ENCODE results near the gene TSACC. TPM values are rescaled to one million over a fixed set of nuclear protein-coding genes. Genes with fewer than 3 reads are reported as not detected.
A peak's percentile ranks its signal among the peaks of the same experiment; 100 is the strongest.
"Not testable (repeated sequence)": the region's sequence is repeated elsewhere in the genome, so short reads cannot be mapped to it uniquely, and the experiment has no call there.

The TSACC gene
- total RNA-seq, 1 donor from 2014 or later = 0.44 TPM

- Mint-ChIP-seq H3K4me3 (no peak overlapping the region), H3K9me3 (no peaks in the 10 kb centered on the region), H3K27me3 (no peaks in the 10 kb centered on the region), H3K36me3 (ENCODE audit: low read depth) (peaks cover 90% of the 10 kb centered on the region), H3K4me1 (no peaks in the 10 kb centered on the region), H3K27ac (no peak overlapping the region)
- ChIA-PET POLR2A (no interaction called here), CTCF (interaction anchor here (1.0 kb wide), 1 partner anchor 13 kb away, joined by 3 read pairs; no protein-coding TSS in a partner anchor)
- no peak for DNase-seq
- ATAC-seq (ENCODE audit: low read depth) = no peak
- intact Hi-C loops (cut with micrococcal nuclease) = no loop called here
- no peak for TF ChIP-seq CTCF (IDR thresholded peaks at IDR 0.05)
Measured at GRCh38 chr1:156320560-156320959, 17.8 kb upstream of the TSACC start.

- ATAC-seq (ENCODE audit: low read depth); DNase-seq; H3K27me3 Mint-ChIP-seq; H3K9me3 Mint-ChIP-seq; H3K27ac Mint-ChIP-seq; intact Hi-C loops (cut with micrococcal nuclease); CTCF ChIA-PET; H3K4me3 Mint-ChIP-seq; H3K4me1 Mint-ChIP-seq; POLR2A ChIA-PET: not testable (repeated sequence)
- peaks cover 73% of the 10 kb centered on the region for H3K36me3 Mint-ChIP-seq (ENCODE audit: low read depth)
Measured at GRCh38 chr1:156323179-156323578, 15.1 kb upstream of the TSACC start.

- TF ChIP-seq CTCF (IDR thresholded peaks at IDR 0.05) = no peak
- peak overlapping the region; percentile 97 for H3K4me3 Mint-ChIP-seq
- H3K9me3 Mint-ChIP-seq = no peaks in the 10 kb centered on the region
- peaks cover 40% of the 10 kb centered on the region for H3K4me1 Mint-ChIP-seq
- no peaks in the 10 kb centered on the region for H3K27me3 Mint-ChIP-seq
- CTCF ChIA-PET = interaction anchor here (0.8 to 1.9 kb wide), 3 partner anchors 17 to 53 kb away, joined by 3 to 4 read pairs (median 3); partner anchors contain the start of gene SMG5
- H3K27ac Mint-ChIP-seq = no peak overlapping the region
- peaks cover 56% of the 10 kb centered on the region for H3K36me3 Mint-ChIP-seq (ENCODE audit: low read depth)
- ATAC-seq (ENCODE audit: low read depth) (no peak), DNase-seq (no peak)
- POLR2A ChIA-PET = interaction anchor here (0.7 kb wide), 1 partner anchor 12 kb away, joined by 5 read pairs; no protein-coding TSS in a partner anchor
- intact Hi-C loops (cut with micrococcal nuclease) = loop anchor here (5.0 kb wide), 2 partner anchors 39 to 254 kb away; partner anchors contain the start of genes GLMP, MEX3A and VHLL
Measured at GRCh38 chr1:156336242-156336641, 2.1 kb upstream of the TSACC start.

GRCh38 chr1:156337052-156337887 is 1.1 kb upstream of the TSACC start:
- POLR2A ChIA-PET = interaction anchor here (0.5 to 1.2 kb wide), 6 partner anchors 11 to 430 kb away, joined by 3 to 5 read pairs (median 4); partner anchors contain the start of genes PRCC and SMG5
- intact Hi-C loops (cut with micrococcal nuclease) = loop anchor here (5.0 kb wide), 2 partner anchors 40 to 255 kb away; partner anchors contain the start of genes GLMP, MEX3A and VHLL
- H3K9me3 Mint-ChIP-seq = no peaks in the 10 kb centered on the region

GRCh38 chr1:156337888-156338179 is 492 bp upstream of the TSACC start:
- POLR2A ChIA-PET = interaction anchor here (0.5 to 1.2 kb wide), 5 partner anchors 55 to 429 kb away, joined by 3 to 5 read pairs (median 3); partner anchors contain the start of genes PRCC and SMG5
- no peak for DNase-seq
- peaks cover 40% of the 10 kb centered on the region for H3K4me1 Mint-ChIP-seq

More at GRCh38 chr1:156337052-156337887, 1.1 kb upstream of the TSACC start:
- peaks cover 40% of the 10 kb centered on the region for H3K4me1 Mint-ChIP-seq
- ATAC-seq (ENCODE audit: low read depth) = no peak
- no peak for TF ChIP-seq CTCF (IDR thresholded peaks at IDR 0.05)
- no peak for DNase-seq
- H3K27me3 Mint-ChIP-seq = no peaks in the 10 kb centered on the region
- CTCF ChIA-PET = interaction anchor here (1.6 kb wide), 1 partner anchor 18 kb away, joined by 4 read pairs; no protein-coding TSS in a partner anchor
- peaks cover 48% of the 10 kb centered on the region for H3K36me3 Mint-ChIP-seq (ENCODE audit: low read depth)
- peak overlapping the region; percentile 97 for H3K27ac Mint-ChIP-seq
- peak overlapping the region; percentile 97 for H3K4me3 Mint-ChIP-seq

More at GRCh38 chr1:156337888-156338179, 492 bp upstream of the TSACC start:
- peaks cover 48% of the 10 kb centered on the region for H3K36me3 Mint-ChIP-seq (ENCODE audit: low read depth)
- H3K4me3 Mint-ChIP-seq = peak overlapping the region; percentile 97
- TF ChIP-seq CTCF (IDR thresholded peaks at IDR 0.05) = no peak
- intact Hi-C loops (cut with micrococcal nuclease) = loop anchor here (1.0 to 5.0 kb wide), 6 partner anchors 41 to 404 kb away; partner anchors contain the start of genes GLMP, KHDC4, LAMTOR2 and MEX3A
- ATAC-seq (ENCODE audit: low read depth) = no peak
- no peaks in the 10 kb centered on the region for H3K9me3 Mint-ChIP-seq
- CTCF ChIA-PET = interaction anchor here (1.6 kb wide), 1 partner anchor 18 kb away, joined by 4 read pairs; no protein-coding TSS in a partner anchor
- H3K27me3 Mint-ChIP-seq = no peaks in the 10 kb centered on the region
- peak overlapping the region; percentile 97 for H3K27ac Mint-ChIP-seq

Measured in activated B cell treated with CpG ODN at 0.5 μM for 24 hours (primary cell).